ENCODE measurements around the gene AKAP13.
A peak's percentile ranks its signal among the peaks of the same experiment; 100 is the strongest.

Gene AKAP13

DNA sequence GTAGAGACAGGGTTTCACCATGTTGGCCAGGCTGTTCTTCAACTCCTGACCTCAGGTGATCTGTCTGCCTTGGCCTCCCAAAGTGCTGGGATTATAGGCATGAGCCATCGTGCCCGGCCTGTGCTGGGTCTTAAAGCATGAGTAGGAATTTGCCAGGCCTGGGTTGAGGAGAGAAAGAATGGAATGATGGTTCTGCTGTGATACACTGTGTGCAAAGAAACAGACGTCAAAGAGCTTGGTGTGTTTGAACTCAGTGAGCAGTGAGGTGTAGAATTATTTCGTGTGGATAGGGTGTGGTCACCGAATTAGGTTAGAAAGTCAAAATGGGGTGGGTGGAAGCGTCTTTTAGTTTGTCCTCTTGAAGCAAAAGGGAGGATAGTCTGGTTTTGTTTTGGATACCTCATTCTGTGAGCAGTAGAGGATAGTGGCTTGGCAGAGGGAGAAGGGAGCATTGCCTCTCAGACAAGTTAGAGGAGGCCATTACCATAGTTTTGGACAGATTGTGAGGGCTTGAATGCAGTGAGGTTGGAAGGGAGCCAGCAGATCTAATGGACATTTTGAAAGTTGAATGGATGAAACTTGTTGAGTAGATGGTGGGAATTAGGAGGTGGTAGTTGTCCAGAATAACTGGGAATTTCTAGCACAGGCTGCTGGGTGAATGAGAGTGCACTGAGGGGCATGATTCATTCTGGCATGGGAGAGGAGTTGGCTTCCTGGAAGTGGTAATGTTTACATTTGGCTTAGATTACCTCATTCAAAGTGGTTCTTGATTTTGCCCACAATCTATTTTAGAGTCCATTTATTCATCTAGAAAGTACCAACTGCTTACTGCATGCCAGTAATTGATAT, 27.2 kb downstream of the AKAP13 start (continued):
- TF ChIP-seq, protein P1, sequence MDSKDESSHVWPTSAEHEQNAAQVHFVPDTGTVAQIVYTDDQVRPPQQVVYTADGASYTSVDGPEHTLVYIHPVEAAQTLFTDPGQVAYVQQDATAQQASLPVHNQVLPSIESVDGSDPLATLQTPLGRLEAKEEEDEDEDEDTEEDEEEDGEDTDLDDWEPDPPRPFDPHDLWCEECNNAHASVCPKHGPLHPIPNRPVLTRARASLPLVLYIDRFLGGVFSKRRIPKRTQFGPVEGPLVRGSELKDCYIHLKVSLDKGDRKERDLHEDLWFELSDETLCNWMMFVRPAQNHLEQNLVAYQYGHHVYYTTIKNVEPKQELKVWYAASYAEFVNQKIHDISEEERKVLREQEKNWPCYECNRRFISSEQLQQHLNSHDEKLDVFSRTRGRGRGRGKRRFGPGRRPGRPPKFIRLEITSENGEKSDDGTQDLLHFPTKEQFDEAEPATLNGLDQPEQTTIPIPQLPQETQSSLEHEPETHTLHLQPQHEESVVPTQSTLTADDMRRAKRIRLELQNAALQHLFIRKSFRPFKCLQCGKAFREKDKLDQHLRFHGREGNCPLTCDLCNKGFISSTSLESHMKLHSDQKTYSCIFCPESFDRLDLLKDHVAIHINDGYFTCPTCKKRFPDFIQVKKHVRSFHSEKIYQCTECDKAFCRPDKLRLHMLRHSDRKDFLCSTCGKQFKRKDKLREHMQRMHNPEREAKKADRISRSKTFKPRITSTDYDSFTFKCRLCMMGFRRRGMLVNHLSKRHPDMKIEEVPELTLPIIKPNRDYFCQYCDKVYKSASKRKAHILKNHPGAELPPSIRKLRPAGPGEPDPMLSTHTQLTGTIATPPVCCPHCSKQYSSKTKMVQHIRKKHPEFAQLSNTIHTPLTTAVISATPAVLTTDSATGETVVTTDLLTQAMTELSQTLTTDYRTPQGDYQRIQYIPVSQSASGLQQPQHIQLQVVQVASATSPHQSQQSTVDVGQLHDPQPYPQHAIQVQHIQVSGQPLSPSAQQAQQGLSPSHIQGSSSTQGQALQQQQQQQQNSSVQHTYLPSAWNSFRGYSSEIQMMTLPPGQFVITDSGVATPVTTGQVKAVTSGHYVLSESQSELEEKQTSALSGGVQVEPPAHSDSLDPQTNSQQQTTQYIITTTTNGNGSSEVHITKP (tag by site-specific recombination; IDR thresholded peaks at IDR 0.05), result peak; percentile 78
- TF ChIP-seq KLF8 (tag by site-specific recombination; IDR thresholded peaks at IDR 0.05) (no peak), ZNF426 (tag by site-specific recombination; IDR thresholded peaks at IDR 0.05) (no peak), KLF16 (tag by site-specific recombination; IDR thresholded peaks at IDR 0.05) (no peak), ZNF623 (tag by site-specific recombination; IDR thresholded peaks at IDR 0.05) (no peak), ZNF76 (tag by site-specific recombination; IDR thresholded peaks at IDR 0.05; ENCODE audit: borderline replicate concordance, low read depth) (no peak), MZF1 (tag by site-specific recombination; IDR thresholded peaks at IDR 0.05; ENCODE audit: borderline replicate concordance) (no peak), ZNF701 (tag by site-specific recombination; IDR thresholded peaks at IDR 0.05) (no peak), KLF7 (tag by site-specific recombination; IDR thresholded peaks at IDR 0.05; ENCODE audit: borderline replicate concordance) (no peak), ZNF514 (tag by site-specific recombination; IDR thresholded peaks at IDR 0.05) (no peak), OSR2 (tag by site-specific recombination; IDR thresholded peaks at IDR 0.05) (peak; percentile 48; the same call in 1 of the 2 replicates), YY2 (tag by site-specific recombination; IDR thresholded peaks at IDR 0.05) (no peak), ZNF777 (tag by site-specific recombination; IDR thresholded peaks at IDR 0.05; ENCODE audit: borderline replicate concordance) (no peak), ZNF214 (tag by site-specific recombination; IDR thresholded peaks at IDR 0.05; ENCODE audit: borderline replicate concordance) (no peak), ZNF335 (tag by site-specific recombination; conservative IDR thresholded peaks at IDR 0.05) (peak; percentile 43), ZNF155 (tag by site-specific recombination; IDR thresholded peaks at IDR 0.05) (no peak), SALL2 (tag by site-specific recombination; IDR thresholded peaks at IDR 0.05; ENCODE audit: borderline replicate concordance) (no peak), ZNF132 (tag by site-specific recombination; IDR thresholded peaks at IDR 0.05; ENCODE audit: borderline replicate concordance) (no peak), MEIS1 (CRISPR knock-in tag; IDR thresholded peaks at IDR 0.05; ENCODE audit: borderline replicate concordance) (no peak), ZNF2 (tag by site-specific recombination; IDR thresholded peaks at IDR 0.05) (no peak), ZBTB7A (tag by site-specific recombination; IDR thresholded peaks at IDR 0.05; ENCODE audit: low read depth) (no peak), KLF9 (tag by site-specific recombination; IDR thresholded peaks at IDR 0.05; ENCODE audit: low read depth) (no peak)
- TF ChIP-seq, protein P2, sequence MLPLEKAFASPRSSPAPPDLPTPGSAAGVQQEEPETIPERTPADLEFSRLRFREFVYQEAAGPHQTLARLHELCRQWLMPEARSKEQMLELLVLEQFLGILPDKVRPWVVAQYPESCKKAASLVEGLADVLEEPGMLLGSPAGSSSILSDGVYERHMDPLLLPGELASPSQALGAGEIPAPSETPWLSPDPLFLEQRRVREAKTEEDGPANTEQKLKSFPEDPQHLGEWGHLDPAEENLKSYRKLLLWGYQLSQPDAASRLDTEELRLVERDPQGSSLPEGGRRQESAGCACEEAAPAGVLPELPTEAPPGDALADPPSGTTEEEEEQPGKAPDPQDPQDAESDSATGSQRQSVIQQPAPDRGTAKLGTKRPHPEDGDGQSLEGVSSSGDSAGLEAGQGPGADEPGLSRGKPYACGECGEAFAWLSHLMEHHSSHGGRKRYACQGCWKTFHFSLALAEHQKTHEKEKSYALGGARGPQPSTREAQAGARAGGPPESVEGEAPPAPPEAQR (tag by site-specific recombination; IDR thresholded peaks at IDR 0.05), result no peak
- TF ChIP-seq, protein P3, sequence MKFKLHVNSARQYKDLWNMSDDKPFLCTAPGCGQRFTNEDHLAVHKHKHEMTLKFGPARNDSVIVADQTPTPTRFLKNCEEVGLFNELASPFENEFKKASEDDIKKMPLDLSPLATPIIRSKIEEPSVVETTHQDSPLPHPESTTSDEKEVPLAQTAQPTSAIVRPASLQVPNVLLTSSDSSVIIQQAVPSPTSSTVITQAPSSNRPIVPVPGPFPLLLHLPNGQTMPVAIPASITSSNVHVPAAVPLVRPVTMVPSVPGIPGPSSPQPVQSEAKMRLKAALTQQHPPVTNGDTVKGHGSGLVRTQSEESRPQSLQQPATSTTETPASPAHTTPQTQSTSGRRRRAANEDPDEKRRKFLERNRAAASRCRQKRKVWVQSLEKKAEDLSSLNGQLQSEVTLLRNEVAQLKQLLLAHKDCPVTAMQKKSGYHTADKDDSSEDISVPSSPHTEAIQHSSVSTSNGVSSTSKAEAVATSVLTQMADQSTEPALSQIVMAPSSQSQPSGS (tag by site-specific recombination; IDR thresholded peaks at IDR 0.05; ENCODE audit: low read depth), result peak; percentile 73
- TF ChIP-seq, protein P4, sequence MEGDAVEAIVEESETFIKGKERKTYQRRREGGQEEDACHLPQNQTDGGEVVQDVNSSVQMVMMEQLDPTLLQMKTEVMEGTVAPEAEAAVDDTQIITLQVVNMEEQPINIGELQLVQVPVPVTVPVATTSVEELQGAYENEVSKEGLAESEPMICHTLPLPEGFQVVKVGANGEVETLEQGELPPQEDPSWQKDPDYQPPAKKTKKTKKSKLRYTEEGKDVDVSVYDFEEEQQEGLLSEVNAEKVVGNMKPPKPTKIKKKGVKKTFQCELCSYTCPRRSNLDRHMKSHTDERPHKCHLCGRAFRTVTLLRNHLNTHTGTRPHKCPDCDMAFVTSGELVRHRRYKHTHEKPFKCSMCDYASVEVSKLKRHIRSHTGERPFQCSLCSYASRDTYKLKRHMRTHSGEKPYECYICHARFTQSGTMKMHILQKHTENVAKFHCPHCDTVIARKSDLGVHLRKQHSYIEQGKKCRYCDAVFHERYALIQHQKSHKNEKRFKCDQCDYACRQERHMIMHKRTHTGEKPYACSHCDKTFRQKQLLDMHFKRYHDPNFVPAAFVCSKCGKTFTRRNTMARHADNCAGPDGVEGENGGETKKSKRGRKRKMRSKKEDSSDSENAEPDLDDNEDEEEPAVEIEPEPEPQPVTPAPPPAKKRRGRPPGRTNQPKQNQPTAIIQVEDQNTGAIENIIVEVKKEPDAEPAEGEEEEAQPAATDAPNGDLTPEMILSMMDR (tag by site-specific recombination; IDR thresholded peaks at IDR 0.05), result no peak
- TF ChIP-seq, protein P5, sequence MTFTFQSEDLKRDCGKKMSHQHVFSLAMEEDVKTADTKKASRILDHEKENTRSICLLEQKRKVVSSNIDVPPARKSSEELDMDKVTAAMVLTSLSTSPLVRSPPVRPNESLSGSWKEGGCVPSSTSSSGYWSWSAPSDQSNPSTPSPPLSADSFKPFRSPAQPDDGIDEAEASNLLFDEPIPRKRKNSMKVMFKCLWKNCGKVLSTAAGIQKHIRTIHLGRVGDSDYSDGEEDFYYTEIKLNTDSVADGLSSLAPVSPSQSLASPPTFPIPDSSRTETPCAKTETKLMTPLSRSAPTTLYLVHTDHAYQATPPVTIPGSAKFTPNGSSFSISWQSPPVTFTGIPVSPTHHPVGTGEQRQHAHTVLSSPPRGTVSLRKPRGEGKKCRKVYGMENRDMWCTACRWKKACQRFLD (tag by site-specific recombination; IDR thresholded peaks at IDR 0.05), result no peak
- TF ChIP-seq, protein P6, sequence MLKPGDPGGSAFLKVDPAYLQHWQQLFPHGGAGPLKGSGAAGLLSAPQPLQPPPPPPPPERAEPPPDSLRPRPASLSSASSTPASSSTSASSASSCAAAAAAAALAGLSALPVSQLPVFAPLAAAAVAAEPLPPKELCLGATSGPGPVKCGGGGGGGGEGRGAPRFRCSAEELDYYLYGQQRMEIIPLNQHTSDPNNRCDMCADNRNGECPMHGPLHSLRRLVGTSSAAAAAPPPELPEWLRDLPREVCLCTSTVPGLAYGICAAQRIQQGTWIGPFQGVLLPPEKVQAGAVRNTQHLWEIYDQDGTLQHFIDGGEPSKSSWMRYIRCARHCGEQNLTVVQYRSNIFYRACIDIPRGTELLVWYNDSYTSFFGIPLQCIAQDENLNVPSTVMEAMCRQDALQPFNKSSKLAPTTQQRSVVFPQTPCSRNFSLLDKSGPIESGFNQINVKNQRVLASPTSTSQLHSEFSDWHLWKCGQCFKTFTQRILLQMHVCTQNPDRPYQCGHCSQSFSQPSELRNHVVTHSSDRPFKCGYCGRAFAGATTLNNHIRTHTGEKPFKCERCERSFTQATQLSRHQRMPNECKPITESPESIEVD (tag by site-specific recombination; IDR thresholded peaks at IDR 0.05), result peak; percentile 72
- TF ChIP-seq, protein P7, sequence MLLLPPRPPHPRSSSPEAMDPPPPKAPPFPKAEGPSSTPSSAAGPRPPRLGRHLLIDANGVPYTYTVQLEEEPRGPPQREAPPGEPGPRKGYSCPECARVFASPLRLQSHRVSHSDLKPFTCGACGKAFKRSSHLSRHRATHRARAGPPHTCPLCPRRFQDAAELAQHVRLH (tag by site-specific recombination; IDR thresholded peaks at IDR 0.05), result no peak

Measured in HEK293 (cell line).